Upper lobe of left lung (tissue), 4 donors: Measurements from ENCODE around the gene DOHH.

ENCODE experiments used
- CTCF ChIP-seq, 6 experiments: fragments of 450-650 bp in 4 of 6; fragments of 200-600 bp in 2 of 6; sonication (generic) in 2 of 6; IDR thresholded peaks; one replicate each; pipeline ENCODE4 v1.5.1; 2016 to 2019; ENCODE audit warnings: antibody characterized with exemption in 6 of 6
- POLR2A ChIP-seq, 4 donors: fragments of 450-650 bp; IDR thresholded peaks; one replicate each; pipeline ENCODE4 v1.5.1; 2016 to 2017; ENCODE audit warnings: antibody characterized with exemption in 4 of 4, mild to moderate bottlenecking in 2 of 4
- POLR2AphosphoS5 ChIP-seq, 2 donors: sonication (generic); formaldehyde crosslinking; IDR thresholded peaks; one replicate each; pipeline ENCODE4 v1.5.1; 2017; ENCODE audit warnings: antibody characterized with exemption in 2 of 2

GRCh38 chr19:3441986-3442329 lies 58.5 kb downstream of the DOHH start:
- TF ChIP-seq CTCF (IDR thresholded peaks at IDR 0.05) (no peak), POLR2A (IDR thresholded peaks at IDR 0.05) (no peak), POLR2AphosphoS5 (IDR thresholded peaks at IDR 0.05) (no peak)
